ENCODE data around the gene SERGEF.

DNA sequence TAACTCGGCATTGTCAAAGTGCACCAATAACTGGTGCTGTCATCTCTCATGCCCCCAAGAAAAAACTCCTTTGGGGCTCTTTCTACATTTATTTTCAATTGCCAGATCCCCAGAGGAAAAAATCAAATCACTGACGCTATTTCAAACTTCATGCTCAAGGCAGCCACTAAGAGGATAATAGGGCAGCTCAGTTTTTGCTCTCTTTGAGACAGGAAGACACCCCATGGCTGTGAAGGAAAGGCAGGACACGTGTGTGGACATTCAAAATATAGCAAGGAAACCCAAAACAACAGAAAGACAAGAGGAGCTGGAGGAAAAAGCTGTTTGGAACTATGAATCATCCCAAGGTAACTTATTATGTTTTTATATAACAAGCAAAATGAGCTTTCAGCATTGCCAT lies 83.7 kb downstream of the SERGEF start:
- TF ChIP-seq, protein P1, sequence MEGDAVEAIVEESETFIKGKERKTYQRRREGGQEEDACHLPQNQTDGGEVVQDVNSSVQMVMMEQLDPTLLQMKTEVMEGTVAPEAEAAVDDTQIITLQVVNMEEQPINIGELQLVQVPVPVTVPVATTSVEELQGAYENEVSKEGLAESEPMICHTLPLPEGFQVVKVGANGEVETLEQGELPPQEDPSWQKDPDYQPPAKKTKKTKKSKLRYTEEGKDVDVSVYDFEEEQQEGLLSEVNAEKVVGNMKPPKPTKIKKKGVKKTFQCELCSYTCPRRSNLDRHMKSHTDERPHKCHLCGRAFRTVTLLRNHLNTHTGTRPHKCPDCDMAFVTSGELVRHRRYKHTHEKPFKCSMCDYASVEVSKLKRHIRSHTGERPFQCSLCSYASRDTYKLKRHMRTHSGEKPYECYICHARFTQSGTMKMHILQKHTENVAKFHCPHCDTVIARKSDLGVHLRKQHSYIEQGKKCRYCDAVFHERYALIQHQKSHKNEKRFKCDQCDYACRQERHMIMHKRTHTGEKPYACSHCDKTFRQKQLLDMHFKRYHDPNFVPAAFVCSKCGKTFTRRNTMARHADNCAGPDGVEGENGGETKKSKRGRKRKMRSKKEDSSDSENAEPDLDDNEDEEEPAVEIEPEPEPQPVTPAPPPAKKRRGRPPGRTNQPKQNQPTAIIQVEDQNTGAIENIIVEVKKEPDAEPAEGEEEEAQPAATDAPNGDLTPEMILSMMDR (conservative IDR thresholded peaks at IDR 0.05), result no peak
- TF ChIP-seq ZFX (IDR thresholded peaks at IDR 0.05), result no peak
